IMR-90 (cell line): ENCODE results near the gene TNS3. TPM values are rescaled to one million over a fixed set of nuclear protein-coding genes. Genes with fewer than 3 reads are reported as not detected.

Source experiments
- ATAC-seq: fragments of 200-7000 bp; cut with Tn5 transposase; 2 replicates; pipeline ENCODE4 v1.9.1; 2020; ENCODE audit warnings: low read depth, mild to moderate bottlenecking, moderate library complexity
- BruUV-seq: library from RNA; stranded (reverse); fragments of 400-500 nt; replicated peaks from 2 replicates; lab custom pipeline; 2021; lab: Mats Ljungman, UMichigan
- CTCF ChIA-PET: fragments of 300-600 bp; formaldehyde crosslinking; extraction: SDS; loops from one replicate; lab custom pipeline; 2021; ENCODE audit warnings: antibody characterized with exemption; lab: Yijun Ruan, JAX
- POLR2A ChIA-PET: fragments of 300-600 bp; sonication (Branson Sonifier 250); formaldehyde crosslinking; loops from one replicate; lab custom pipeline; 2022; ENCODE audit warnings: antibody characterized with exemption; ENCODE audit not compliant: unreplicated experiment; lab: Charles Lee
- DNase-seq: peaks from one replicate; pipeline ENCODE4 v3.0.0; 2013
- H2AFZ ChIP-seq: replicated peaks from 2 replicates; pipeline ENCODE3; 2013; ENCODE audit warnings: low read length, mild to moderate bottlenecking; ENCODE audit not compliant: poor library complexity
- H2AK5ac ChIP-seq: 2 replicates; pipeline ENCODE4 v1.6.1; 2013; ENCODE audit warnings: low read depth, low read length, inconsistent platforms
- H2AK9ac ChIP-seq: replicated peaks from 2 replicates; pipeline ENCODE3; 2013; ENCODE audit warnings: mild to moderate bottlenecking, low read depth, low read length, moderate library complexity; ENCODE audit not compliant: poor library complexity
- H2BK120ac ChIP-seq: 2 replicates; pipeline ENCODE4 v1.6.1; 2013; ENCODE audit warnings: low read depth, low read length, inconsistent platforms
- H2BK15ac ChIP-seq: 3 replicates; pipeline ENCODE4 v1.6.1; 2013; ENCODE audit warnings: low read depth, low read length, inconsistent platforms
- H2BK20ac ChIP-seq: 2 replicates; pipeline ENCODE4 v1.6.1; 2013; ENCODE audit warnings: low read depth, mild to moderate bottlenecking, inconsistent platforms, low read length, moderate library complexity
- H2BK5ac ChIP-seq: 2 replicates; pipeline ENCODE4 v1.6.1; 2013; ENCODE audit warnings: mild to moderate bottlenecking, low read depth, low read length, inconsistent platforms; ENCODE audit not compliant: poor library complexity, severe bottlenecking
- H3K14ac ChIP-seq: replicated peaks from 2 replicates; pipeline ENCODE4 v1.6.1; 2013; ENCODE audit warnings: low read depth, low read length, inconsistent platforms
- H3K18ac ChIP-seq: 2 replicates; pipeline ENCODE4 v1.6.1; 2013; ENCODE audit warnings: low read depth, low read length, control low read depth
- H3K23ac ChIP-seq: 2 replicates; pipeline ENCODE4 v1.6.1; 2013; ENCODE audit warnings: low read depth, low read length, inconsistent platforms
- H3K27ac ChIP-seq: 2 replicates; pipeline ENCODE4 v1.5.1; 2013; ENCODE audit warnings: mild to moderate bottlenecking, control low read depth, low read length; ENCODE audit not compliant: insufficient read depth
- H3K27me3 ChIP-seq: 2 replicates; pipeline ENCODE4 v1.6.1; 2013; ENCODE audit warnings: low read length; ENCODE audit not compliant: control insufficient read depth, insufficient read depth
- H3K36me3 ChIP-seq: 2 replicates; pipeline ENCODE4 v1.6.1; 2013; ENCODE audit warnings: low read length, mixed read lengths; ENCODE audit not compliant: control insufficient read depth, insufficient read depth
- H3K4ac ChIP-seq: 2 replicates; pipeline ENCODE4 v1.6.1; 2013; ENCODE audit warnings: low read depth, low read length, inconsistent platforms
- H3K4me1 ChIP-seq: 2 replicates; pipeline ENCODE4 v1.6.1; 2013; ENCODE audit warnings: low read length, mixed read lengths; ENCODE audit not compliant: control insufficient read depth, insufficient read depth
- H3K4me2 ChIP-seq: 2 replicates; pipeline ENCODE4 v1.6.1; 2013; ENCODE audit warnings: low read depth, mild to moderate bottlenecking, control low read depth, low read length, moderate library complexity
- H3K4me3 ChIP-seq: 2 replicates; pipeline ENCODE4 v1.5.1; 2013; ENCODE audit warnings: low read depth, mild to moderate bottlenecking, control low read depth, low read length, moderate library complexity; ENCODE audit not compliant: insufficient read depth
- H3K56ac ChIP-seq: 2 replicates; pipeline ENCODE4 v1.6.1; 2013; ENCODE audit warnings: low read length, inconsistent platforms; ENCODE audit not compliant: insufficient read depth; ENCODE audit errors: extremely low read depth
- H3K79me1 ChIP-seq, 2 experiments: 2 replicates each; pipeline ENCODE4 v1.6.1; 2013; ENCODE audit warnings: low read length in 2 of 2, inconsistent platforms in 1 of 2, low read depth in 1 of 2
- H3K9ac ChIP-seq: 2 replicates; pipeline ENCODE4 v1.6.1; 2013; ENCODE audit warnings: low read depth, low read length, control low read depth
- H3K9me1 ChIP-seq: 2 replicates; pipeline ENCODE4 v1.6.1; 2013; ENCODE audit warnings: low read length, inconsistent platforms; ENCODE audit not compliant: insufficient read depth
- H3K9me3 ChIP-seq: 2 replicates; pipeline ENCODE4 v1.6.1; 2013; ENCODE audit warnings: low read length; ENCODE audit not compliant: control insufficient read depth, insufficient read depth
- H4K20me1 ChIP-seq: 2 replicates; pipeline ENCODE4 v1.6.1; 2013; ENCODE audit warnings: low read length, inconsistent platforms; ENCODE audit not compliant: insufficient read depth
- H4K5ac ChIP-seq: 2 replicates; pipeline ENCODE4 v1.6.1; 2013; ENCODE audit warnings: mild to moderate bottlenecking, low read depth, low read length, control low read depth
- H4K8ac ChIP-seq, 2 experiments: 2 replicates each; pipeline ENCODE4 v1.6.1; 2013; ENCODE audit warnings: low read depth in 2 of 2, low read length in 2 of 2, control low read depth in 1 of 2, inconsistent platforms in 1 of 2
- H4K91ac ChIP-seq: 2 replicates; pipeline ENCODE4 v1.6.1; 2013; ENCODE audit warnings: low read depth, low read length, inconsistent platforms; ENCODE audit not compliant: insufficient read depth
- BHLHE40 ChIP-seq: fragments of 150-350 bp; IDR thresholded peaks from 2 replicates; pipeline ENCODE4 v1.6.1; 2016; ENCODE audit warnings: mild to moderate bottlenecking, low read depth, low read length
- CEBPB ChIP-seq: IDR thresholded peaks from 2 replicates; pipeline ENCODE4 v1.6.1; 2012; ENCODE audit warnings: low read depth, low read length, improper control_type of control experiment
- CHD1 ChIP-seq: IDR thresholded peaks from 2 replicates; pipeline ENCODE4 v1.6.1; 2012; ENCODE audit warnings: low read depth, low read length, improper control_type of control experiment
- FOS ChIP-seq: fragments of 150-350 bp; IDR thresholded peaks from 2 replicates; pipeline ENCODE4 v1.6.1; 2016; ENCODE audit warnings: low read depth, low read length
- MAFK ChIP-seq: IDR thresholded peaks from 2 replicates; pipeline ENCODE4 v1.6.1; 2012; ENCODE audit warnings: low read depth, low read length, improper control_type of control experiment
- MAZ ChIP-seq: IDR thresholded peaks from 2 replicates; pipeline ENCODE4 v1.6.1; 2012; ENCODE audit warnings: low read depth, mild to moderate bottlenecking, low read length, improper control_type of control experiment, moderate library complexity, borderline replicate concordance
- MXI1 ChIP-seq: IDR thresholded peaks from 2 replicates; pipeline ENCODE4 v1.6.1; 2012; ENCODE audit warnings: low read depth, mild to moderate bottlenecking, low read length, moderate library complexity, borderline replicate concordance
- NFE2L2 ChIP-seq: fragments of 150-350 bp; IDR thresholded peaks from 2 replicates; pipeline ENCODE4 v1.6.1; 2016; ENCODE audit warnings: low read depth, mild to moderate bottlenecking, low read length
- POLR2A ChIP-seq: IDR thresholded peaks from 2 replicates; pipeline ENCODE4 v1.6.1; 2012; ENCODE audit warnings: mild to moderate bottlenecking, low read depth, low read length
- RAD21 ChIP-seq: IDR thresholded peaks from 2 replicates; pipeline ENCODE4 v1.6.1; 2012; ENCODE audit warnings: low read length, improper control_type of control experiment
- RCOR1 ChIP-seq: IDR thresholded peaks from 2 replicates; pipeline ENCODE4 v1.6.1; 2012; ENCODE audit warnings: mild to moderate bottlenecking, low read length, improper control_type of control experiment; ENCODE audit not compliant: insufficient replicate concordance
- RFX5 ChIP-seq: IDR thresholded peaks from 2 replicates; pipeline ENCODE4 v1.8.0; 2012; ENCODE audit warnings: low read depth, mild to moderate bottlenecking, low read length, moderate library complexity
- SMC3 ChIP-seq: fragments of 150-350 bp; IDR thresholded peaks from 2 replicates; pipeline ENCODE4 v1.6.1; 2016; ENCODE audit warnings: low read depth, mild to moderate bottlenecking, antibody characterized with exemption, low read length, moderate library complexity
- WGBS, 2 experiments: methylation state at CpG; one replicate each; pipeline versions ENCODE4 v1.1.5 to v1.1.7; 2013; ENCODE audit warnings: missing lambda C conversion rate in 2 of 2; ENCODE audit not compliant: insufficient read length in 1 of 2; ENCODE audit errors: extremely low coverage in 2 of 2; 5-methylcytosine and 5-hydroxymethylcytosine counted together
- dilution Hi-C: fragments of 300-500 bp; cut with HindIII; formaldehyde crosslinking; loops from one replicate; pipeline ENCODE4 v1.14.3; 2018; ENCODE audit warnings: low sequenced_read_pairs; ENCODE audit not compliant: unreplicated experiment
- in situ Hi-C: fragments of 300-500 bp; cut with MboI; formaldehyde crosslinking; loops from 3 replicates; pipeline ENCODE4 v1.14.3; 2019; ENCODE audit warnings: low sequenced_read_pairs, inconsistent platforms, mixed read lengths
- intact Hi-C: fragments of 100-400 bp; cut with micrococcal nuclease; formaldehyde crosslinking; loops from 2 replicates; pipeline ENCODE4 v1.10.0; 2022
- polyA plus RNA-seq, 3 experiments: library from polyadenylated mRNA; depleted of rRNA; stranded (reverse); fragments of >200 nt; gene quantifications; 2 replicates each; pipeline ENCODE4 v1.2.3, GENCODE V29; 2012; ENCODE audit warnings: low replicate concordance in 1 of 3
- total RNA-seq: library from RNA; depleted of rRNA; stranded (reverse); fragments of >200 nt; gene quantifications from 2 replicates; pipeline ENCODE4 v1.2.3, GENCODE V29; 2012
- TF ChIP-seq, protein P1 (sequence below): fragments of 150-350 bp; IDR thresholded peaks from 2 replicates; pipeline ENCODE4 v1.6.1; 2017; ENCODE audit warnings: mild to moderate bottlenecking, antibody characterized with exemption, low read length, low read depth
- TF ChIP-seq, protein P2 (sequence below): conservative IDR thresholded peaks from 2 replicates; pipeline ENCODE4 v1.5.1; 2012; ENCODE audit warnings: mild to moderate bottlenecking, low read depth, low read length, improper control_type of control experiment
- TF ChIP-seq, protein P3 (sequence below): fragments of 150-350 bp; IDR thresholded peaks from 2 replicates; pipeline ENCODE4 v1.6.1; 2016; ENCODE audit warnings: low read depth, mild to moderate bottlenecking, low read length, moderate library complexity, borderline replicate concordance

The TNS3 gene
- total and polyA plus RNA-seq, 2 of the 4 experiments (the other 2 are of a cell fraction), result 64.3 to 79.2 TPM

DNA sequence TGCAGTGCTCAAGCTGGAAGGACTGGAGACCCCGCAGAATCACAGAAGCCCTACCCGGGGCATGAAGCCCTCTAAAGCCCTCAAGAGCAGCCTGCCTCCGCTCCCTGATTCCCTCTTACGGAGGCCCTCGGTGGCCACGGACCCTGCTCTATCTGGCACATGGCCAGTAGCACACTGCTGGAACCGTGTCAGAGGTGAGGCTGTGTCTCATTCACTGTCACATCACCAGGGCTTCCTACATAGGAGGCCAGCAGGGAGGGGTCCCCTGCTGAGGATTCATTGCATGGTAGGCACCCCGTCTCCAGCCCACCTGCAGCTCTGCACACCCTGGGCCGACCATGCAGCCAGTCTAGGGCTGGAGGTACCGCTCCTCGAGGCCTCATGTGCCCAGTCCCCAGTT is 259.2 kb downstream of the TNS3 start:
- H3K9me3 ChIP-seq, result peaks cover 6% of the 10 kb centered on the region
- dilution Hi-C loops, result no loop called here
- DNase-seq (no peak), ATAC-seq (no peak)
- H2AK5ac ChIP-seq, result no peak overlapping the region
- no peak overlapping the region for H2BK120ac ChIP-seq
- no peak overlapping the region for H2AK9ac ChIP-seq
- in situ Hi-C loops, result no loop called here
- no peak overlapping the region for H3K9ac ChIP-seq
- CTCF ChIA-PET, result no interaction called here
- H4K8ac ChIP-seq, result no peak overlapping the region
- H3K27me3 ChIP-seq, result no peaks in the 10 kb centered on the region
- intact Hi-C loops, result no loop called here
- H2BK20ac ChIP-seq, result no peak overlapping the region
- H3K27ac ChIP-seq, result no peak overlapping the region
- no peak overlapping the region for H3K56ac ChIP-seq
- H2AFZ ChIP-seq, result no peak overlapping the region
- peaks cover 31% of the 10 kb centered on the region for H4K20me1 ChIP-seq
- no peak overlapping the region for H4K5ac ChIP-seq
- peaks cover 18% of the 10 kb centered on the region for H3K9me1 ChIP-seq
- POLR2A ChIA-PET, result no interaction called here
- peaks cover 16% of the 10 kb centered on the region for H3K4me1 ChIP-seq
- no peak overlapping the region for H4K91ac ChIP-seq
- H3K14ac ChIP-seq, result no peak overlapping the region
- H2BK5ac ChIP-seq, result no peak overlapping the region
- no TSS peak for BruUV-seq
- WGBS, 2 experiments, result 80% methylated on average over 4 of the region's 11 CpGs; no CpG with 5 or more reads in 1 of the 2 experiments
- H3K4me3 ChIP-seq, result no peak overlapping the region
- no peak overlapping the region for H3K23ac ChIP-seq
- no peak overlapping the region for H3K18ac ChIP-seq
- H2BK15ac ChIP-seq, result no peak overlapping the region
- H3K79me1 ChIP-seq, result peaks cover 47 to 85% of the 10 kb centered on the region in 2 experiments
- H3K4me2 ChIP-seq, result no peak overlapping the region
- TF ChIP-seq FOS (no peak), MAFK (no peak), NFE2L2 (no peak), MAZ (no peak), BHLHE40 (no peak), CHD1 (no peak), SMC3 (no peak), RFX5 (no peak), CEBPB (no peak), RCOR1 (no peak), MXI1 (no peak), POLR2A (no peak), RAD21 (no peak)
- TF ChIP-seq, protein P1, sequence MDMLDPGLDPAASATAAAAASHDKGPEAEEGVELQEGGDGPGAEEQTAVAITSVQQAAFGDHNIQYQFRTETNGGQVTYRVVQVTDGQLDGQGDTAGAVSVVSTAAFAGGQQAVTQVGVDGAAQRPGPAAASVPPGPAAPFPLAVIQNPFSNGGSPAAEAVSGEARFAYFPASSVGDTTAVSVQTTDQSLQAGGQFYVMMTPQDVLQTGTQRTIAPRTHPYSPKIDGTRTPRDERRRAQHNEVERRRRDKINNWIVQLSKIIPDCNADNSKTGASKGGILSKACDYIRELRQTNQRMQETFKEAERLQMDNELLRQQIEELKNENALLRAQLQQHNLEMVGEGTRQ, result no peak
- TF ChIP-seq, protein P2, sequence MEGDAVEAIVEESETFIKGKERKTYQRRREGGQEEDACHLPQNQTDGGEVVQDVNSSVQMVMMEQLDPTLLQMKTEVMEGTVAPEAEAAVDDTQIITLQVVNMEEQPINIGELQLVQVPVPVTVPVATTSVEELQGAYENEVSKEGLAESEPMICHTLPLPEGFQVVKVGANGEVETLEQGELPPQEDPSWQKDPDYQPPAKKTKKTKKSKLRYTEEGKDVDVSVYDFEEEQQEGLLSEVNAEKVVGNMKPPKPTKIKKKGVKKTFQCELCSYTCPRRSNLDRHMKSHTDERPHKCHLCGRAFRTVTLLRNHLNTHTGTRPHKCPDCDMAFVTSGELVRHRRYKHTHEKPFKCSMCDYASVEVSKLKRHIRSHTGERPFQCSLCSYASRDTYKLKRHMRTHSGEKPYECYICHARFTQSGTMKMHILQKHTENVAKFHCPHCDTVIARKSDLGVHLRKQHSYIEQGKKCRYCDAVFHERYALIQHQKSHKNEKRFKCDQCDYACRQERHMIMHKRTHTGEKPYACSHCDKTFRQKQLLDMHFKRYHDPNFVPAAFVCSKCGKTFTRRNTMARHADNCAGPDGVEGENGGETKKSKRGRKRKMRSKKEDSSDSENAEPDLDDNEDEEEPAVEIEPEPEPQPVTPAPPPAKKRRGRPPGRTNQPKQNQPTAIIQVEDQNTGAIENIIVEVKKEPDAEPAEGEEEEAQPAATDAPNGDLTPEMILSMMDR, result no peak
- TF ChIP-seq, protein P3, sequence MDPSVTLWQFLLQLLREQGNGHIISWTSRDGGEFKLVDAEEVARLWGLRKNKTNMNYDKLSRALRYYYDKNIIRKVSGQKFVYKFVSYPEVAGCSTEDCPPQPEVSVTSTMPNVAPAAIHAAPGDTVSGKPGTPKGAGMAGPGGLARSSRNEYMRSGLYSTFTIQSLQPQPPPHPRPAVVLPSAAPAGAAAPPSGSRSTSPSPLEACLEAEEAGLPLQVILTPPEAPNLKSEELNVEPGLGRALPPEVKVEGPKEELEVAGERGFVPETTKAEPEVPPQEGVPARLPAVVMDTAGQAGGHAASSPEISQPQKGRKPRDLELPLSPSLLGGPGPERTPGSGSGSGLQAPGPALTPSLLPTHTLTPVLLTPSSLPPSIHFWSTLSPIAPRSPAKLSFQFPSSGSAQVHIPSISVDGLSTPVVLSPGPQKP, result no peak
- peaks cover 35% of the 10 kb centered on the region for H3K36me3 ChIP-seq
- H3K4ac ChIP-seq, result no peak overlapping the region
